GM04503 (cell line): ENCODE measurements around the gene SELL.
"Not testable (repeated sequence)": the region's sequence is repeated elsewhere in the genome, so short reads cannot be mapped to it uniquely, and the experiment has no call there.

Experiments
- DNase-seq: peaks from one replicate; pipeline ENCODE4 v3.0.0-alpha.2; 2012; ENCODE audit warnings: low read depth

SELL gene

DNA sequence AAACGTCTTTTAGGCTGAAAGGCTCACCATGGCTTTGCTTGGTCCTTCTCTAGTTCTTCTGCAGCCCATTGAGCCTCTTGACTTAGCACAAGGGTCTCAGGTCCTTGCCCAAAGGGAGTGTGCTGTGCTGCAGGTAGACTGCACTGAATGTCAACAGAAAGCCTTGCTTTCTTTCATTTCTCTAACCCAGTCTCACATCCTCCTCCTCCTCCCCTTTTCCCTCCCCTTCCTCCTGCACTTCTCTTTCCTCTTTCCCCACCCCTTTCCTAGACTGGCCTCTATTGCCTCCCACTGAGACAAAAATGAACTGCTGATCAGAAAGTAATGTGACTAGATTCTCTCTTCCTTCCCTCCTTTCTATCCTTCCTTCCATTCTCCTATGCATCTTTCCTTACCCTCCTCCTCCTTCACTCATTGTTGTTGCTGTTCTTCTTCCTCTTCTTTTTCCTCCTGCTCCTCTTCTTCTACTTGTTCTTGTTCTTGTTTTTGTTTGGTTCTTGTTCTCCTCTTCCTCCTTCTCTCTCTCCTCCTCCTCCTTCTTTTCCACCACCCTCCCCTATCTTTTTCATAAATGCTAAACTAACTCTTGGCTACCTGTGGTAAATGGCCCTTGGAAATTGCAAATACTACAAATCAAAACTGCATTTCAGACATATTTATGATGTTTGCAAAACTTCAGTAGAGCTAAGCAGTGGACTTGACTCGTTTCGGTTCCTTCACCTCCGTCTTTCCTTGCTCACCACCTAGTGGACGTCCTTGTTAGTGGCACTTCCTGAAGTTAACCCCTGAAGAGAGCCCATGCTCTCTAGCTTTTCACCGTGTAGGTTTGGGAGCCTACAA, at the start of gene SELL:
Gene SELL, minus strand, starts transcription at position 152 of the 840 bp plus-strand sequence. Its CDS starts 122 bp downstream, at position 30.
- DNase-seq = peak; percentile 18

DNA sequence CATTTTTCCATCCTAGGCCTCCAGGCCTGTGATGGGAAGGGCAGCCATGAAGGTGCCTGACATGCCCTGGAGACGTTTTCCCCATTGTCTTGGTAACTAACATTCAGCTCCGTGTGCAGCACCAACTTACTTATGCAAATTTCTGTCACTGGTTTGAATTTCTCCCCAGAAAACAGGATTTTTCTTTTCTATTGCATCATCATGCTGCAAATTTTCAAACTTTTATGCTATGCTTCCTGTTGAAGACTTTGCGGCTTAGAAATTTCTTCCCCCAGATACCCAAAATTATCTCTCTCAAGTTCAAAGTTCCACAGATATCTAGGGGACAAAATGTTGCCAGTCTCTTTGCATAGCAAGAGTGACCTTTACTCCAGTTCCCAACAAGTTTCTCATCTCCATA, 47.6 kb upstream of the SELL start:
- DNase-seq = no peak

DNA sequence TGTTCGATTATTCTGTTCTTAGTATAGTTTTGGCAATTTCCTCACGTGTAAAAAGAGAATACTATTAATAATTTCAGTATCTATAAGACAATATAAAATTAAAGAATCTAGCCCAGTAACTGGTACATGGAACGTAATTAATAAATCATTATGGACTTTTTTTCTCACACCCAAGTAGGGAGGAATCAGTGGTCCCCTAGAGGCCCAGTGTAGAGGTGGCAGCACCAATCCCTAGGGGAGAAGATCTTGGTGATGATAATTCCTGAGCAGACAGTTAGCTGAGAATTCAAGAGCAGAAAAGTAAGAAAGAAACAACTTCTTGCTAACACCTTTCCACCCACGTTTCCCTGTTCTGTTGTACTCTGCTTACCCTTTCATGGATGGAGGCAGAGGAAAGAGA, 42.1 kb upstream of the SELL start:
- DNase-seq = no peak

DNA sequence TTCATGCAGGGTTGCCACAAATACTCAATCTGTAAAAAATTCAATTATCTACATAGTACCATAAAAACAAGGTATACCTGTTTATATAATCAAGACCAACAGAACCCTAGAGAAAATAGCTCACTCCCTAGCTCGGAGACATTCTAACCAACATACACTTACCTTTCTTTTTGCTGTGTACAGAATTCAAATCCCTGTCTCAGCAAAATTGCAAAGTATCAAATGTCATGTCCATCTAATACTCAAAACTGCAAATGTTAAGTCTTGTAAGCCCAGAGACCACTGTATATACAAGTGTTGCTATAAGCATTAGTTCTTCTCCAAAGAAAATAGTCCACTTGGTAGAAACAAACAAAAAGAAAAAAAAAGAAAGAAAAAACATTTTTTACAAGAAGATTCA, 38.6 kb upstream of the SELL start:
- no peak for DNase-seq

DNA sequence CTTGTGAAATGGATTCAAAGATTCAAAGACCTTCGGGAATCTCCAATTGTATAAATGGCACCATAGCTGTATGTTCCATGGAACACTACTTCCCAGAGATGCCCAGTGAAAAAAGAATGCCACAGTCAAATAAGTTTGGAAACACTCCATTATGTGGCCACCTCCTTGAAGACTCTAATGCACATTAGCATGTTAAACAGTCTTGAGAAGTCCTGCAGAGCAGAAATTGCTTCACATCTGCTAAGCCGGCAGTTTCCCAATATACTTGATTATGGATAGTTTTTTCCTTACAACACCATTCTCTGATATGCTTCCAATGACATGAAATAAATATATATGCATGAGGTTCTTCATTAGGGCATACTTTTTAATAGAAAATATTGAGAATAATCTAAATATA, 35.1 kb upstream of the SELL start:
- DNase-seq = no peak

DNA sequence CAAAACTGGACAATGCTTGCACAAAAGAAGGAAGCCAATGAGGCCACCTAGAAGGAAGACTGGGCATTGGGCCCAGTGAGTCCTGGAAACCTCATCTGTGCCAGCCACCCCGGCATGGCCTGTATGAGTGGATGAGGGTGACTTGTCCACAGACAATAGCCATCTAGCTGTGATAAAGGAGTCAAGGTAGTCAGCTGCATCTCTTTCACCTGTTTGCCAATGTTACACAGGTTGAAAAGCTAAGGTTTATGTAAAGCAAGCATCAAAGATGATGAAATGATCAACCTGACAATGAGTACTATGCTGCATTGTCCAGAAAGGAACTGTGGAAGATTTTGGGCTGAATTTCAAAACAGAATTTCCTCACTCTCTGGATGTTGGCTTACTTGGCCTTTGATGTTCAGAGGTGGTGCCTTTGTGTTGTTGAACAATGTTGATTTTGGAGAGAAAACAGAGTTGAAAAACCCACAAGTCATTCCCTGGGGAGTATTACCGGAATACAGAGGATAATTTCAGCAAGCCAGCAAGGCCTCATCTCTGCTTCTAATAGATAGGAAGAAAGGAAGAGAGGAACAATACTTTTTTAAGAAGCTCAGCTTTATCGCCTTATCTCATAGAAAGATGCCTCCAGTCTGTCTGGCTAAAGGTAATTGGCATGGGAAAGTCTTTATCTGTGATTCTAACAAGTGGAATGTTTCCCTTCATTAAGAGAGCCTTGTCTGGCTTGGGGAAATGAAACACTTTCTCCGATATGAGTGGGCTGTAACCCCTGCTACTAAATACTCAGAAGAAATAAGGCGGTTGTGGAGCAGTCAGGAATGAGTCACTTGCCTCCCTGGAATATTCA, 33.8 kb upstream of the SELL start:
- DNase-seq = no peak

DNA sequence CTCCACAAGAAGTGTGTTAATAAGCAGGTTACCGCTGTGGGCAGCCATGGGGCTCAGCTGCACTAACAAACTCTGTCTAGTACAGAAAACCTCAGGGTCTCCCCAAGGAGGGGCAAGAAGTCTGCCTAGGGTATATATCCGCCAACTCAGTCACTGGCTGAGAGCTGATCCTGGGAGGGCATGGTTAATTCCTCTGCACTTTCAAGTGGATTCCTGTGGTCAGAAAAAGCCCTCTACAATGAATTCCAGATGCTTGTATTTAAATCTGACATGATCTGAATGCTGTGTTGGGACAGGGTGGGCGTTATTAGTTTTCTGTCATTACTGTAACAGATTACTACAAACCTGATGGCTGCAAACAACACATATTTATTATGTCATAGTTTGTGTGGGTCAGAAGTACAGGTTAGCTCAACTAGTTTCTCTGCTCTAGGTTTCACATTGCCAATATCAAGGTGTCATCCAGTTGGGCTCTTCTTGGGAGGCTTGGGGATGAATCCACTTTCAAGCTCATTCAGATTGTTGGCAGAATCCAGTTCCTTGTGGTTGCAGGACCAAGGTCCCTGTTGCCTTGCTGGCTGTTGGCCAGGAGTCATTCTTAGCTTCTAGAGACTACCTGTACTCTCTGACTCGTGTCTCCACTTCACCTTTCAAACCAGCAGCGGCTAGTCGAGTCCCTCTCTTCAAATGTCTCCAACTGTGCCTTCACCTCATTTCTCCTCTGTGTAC, 30.4 kb upstream of the SELL start:
- DNase-seq = peak; percentile 16

DNA sequence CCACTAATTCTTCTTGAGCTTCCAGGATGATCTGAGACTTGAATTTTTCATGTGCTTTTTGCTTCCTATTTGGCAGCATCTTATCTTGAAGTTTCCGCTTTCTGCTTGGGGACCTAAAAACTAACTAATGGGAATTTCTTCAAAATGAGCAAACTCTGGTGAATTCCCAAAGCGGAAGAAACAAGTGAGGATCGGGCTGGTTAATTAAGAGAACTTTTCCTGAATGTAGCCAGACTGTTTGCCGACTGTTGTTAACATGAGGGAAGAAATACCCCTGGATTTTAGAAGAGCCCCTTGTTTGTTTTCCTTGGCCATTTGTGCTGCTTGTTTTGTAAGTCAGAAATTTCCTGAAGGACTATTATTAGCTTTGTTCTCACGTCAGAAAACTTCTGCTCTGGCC, 28.6 kb upstream of the SELL start:
- no peak for DNase-seq

DNA sequence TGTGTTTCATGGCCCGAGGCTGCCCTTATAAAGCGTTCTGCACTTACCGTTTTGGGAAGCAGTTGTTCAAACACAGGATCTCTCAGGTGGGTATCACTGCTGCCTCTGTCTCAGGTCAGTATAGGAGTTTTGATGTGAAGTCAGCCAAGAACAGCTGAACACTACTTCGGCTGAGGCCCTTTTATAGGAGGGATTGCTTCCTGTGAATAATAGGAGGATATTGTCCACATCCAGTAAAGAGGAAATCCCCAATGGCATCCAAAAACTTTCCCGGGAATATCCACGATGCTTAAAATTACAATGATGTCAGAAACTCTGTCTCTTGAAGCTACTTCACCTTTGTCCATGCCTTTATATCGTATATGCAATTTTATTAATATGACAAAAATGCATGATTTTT, 22.5 kb upstream of the SELL start, which contains the start of gene SELE:
Gene SELE, minus strand, starts transcription at position 156 of the 400 bp plus-strand sequence. CDS start 467 bp downstream, outside the sequence.
- no peak for DNase-seq

DNA sequence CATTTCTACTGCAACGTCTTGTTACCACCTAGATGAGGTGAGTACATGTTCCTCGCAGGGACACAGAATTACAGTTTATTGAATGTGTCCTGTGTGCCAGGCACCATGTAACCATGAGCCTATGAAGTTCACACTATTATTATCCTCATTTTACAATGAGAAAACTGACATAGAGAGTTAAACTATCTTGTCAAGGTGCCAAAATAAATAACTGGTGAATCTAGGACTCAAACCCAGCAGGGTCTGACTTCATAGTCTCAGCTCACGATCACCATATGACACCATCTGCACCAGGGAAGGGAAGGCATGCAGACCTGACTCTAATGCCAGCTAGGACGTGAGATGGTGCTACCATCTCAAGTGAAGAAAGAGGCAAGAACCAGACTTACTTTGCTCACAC, 20.0 kb upstream of the SELL start:
- DNase-seq = no peak

DNA sequence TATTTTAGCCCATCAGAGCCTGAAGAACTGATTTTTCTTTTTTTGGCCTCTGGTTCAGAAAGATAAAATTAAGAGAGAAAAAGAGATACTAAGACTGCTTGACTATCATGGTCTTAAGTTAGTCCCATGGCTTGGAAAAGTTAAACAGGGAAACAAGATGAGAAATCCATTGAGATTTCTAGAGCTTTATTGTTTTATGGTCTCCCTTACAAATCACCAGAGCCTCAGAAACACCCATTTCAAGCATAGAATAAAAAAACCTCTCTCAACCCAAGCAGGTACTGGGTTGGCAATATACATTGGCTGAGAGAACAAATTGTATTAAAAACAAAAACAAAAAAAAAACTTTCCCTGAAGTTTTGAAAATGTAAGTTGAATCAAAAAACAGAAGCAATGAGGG, 18.6 kb upstream of the SELL start:
- no peak for DNase-seq

DNA sequence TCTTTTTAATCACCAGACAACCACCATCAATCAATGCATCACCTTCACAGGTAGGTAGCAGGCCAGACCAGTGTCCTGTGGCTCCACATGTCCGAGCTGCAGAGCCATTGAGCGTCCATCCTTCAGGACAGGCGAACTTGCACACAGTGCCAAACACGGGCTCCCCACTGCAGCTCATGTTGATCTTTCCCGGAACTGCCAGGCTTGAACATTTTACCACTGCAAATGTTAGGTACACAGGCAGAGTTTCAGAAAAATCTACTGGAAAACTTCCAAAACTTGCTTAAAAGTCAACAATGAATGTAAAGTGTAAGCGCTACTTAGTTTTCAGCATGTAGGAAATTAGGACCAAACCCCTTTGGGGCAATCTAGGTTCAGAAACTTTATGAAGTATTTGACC, 15.9 kb upstream of the SELL start:
- DNase-seq = no peak

DNA sequence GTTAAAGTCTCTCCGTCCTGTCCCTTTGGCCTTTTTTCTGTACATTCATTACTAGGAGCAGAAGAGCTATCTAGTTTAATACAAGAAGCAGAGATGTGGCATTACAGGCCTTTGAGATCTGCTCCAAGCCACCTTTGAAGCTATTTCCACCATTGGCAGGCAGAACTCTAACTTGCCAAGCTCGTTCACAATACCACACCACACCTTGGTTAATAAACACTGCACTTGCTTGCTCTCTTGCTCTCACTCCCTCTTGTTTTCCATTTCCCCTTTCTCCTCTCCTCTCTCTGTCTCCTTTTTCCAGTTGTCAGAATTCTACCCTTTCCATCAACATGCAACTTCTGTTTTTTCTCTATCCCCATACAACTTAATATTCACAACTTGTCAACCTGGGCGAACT, 15.4 kb upstream of the SELL start:
- DNase-seq = no peak

DNA sequence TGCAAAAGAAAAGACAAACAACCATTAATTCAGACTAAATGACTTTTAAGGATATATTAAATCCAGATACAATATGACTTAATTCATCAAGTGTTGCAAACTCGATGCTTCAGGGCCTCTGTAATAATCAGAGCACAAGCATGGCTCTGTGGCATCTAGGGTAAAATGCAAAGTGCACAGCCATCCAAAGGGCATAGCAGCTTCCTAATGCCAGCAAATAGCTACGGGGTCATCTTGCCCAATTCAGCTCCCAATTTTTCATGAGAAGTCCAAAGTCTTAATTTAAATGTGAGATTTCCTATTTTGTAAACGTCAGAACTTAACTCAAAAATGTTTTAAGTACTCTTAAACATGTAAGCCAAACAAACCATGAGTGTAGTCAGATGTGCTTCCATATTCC, 14.5 kb upstream of the SELL start:
- no peak for DNase-seq

DNA sequence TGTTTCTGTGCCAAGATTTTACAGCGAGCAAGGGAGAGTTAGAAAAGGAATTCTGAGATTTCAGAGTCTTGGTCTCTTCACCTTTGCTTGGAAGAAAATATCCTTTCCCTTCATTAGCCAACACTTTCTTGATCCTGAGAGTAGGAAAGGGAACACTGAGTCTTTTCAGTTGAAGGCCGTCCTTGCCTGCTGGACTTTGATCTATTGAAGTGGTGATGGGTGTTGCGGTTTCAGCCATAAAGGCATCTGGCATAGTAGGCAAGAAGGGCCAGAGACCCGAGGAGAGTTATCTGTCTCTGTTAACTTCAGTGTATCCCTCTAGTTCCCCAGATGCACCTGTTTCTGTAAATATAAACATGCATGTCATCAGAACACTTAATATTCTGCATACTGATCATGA, 12.7 kb upstream of the SELL start:
- no peak for DNase-seq

DNA sequence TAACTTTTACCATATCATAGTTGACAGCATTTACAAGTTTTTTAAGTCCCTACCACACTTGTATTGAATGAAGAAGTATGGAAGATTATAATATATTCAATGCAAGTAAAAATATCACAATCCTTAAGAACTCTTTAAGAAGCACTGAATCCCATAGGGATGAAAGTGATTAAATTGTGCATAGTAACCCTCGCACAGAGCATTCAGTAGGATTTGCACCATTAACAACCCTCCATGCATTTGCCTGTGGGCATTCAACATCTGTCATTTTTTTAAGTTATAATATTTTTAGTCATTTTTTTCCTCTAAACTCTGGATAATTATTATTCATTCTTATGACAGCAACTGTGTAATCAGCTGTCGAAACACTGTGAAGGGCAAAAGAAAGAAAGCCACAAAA, 12.3 kb upstream of the SELL start:
- DNase-seq = no peak

DNA sequence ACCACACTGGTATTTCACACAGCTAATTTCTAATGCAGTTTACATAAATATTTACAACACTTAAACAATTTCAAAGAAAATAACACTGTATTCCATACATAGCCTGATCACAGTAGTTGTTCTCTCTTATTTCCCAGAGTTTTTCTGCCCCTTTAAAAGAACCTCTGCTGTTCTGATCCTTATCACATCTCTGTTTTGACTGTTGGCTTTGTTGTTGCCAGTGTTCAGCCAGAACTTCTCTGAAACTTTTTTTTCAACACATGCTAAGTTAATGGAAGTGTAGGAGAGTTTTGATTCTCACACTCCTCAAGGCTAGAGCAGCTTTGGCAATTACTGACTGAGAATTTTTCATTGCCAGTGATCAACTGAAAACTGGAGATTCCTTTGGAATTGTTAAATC, 11.4 kb upstream of the SELL start:
- no peak for DNase-seq

DNA sequence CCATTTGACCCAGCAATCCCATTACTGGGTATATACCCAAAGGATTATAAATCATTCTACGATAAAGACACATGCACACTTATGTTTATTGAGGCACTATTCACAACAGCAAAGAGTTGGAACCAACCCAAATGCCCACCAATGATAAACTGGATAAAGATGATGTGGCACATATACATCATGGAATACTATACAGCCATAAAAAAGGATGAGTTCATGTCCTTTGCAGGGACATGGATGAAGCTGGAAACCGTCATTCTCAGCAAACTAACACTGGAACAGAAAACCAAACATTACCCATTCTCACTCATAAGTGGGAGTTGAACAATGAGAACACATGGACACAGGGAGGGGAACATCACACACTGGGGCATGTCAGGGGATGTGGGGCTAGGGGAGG, 3.7 kb upstream of the SELL start:
- DNase-seq = not testable (repeated sequence)

DNA sequence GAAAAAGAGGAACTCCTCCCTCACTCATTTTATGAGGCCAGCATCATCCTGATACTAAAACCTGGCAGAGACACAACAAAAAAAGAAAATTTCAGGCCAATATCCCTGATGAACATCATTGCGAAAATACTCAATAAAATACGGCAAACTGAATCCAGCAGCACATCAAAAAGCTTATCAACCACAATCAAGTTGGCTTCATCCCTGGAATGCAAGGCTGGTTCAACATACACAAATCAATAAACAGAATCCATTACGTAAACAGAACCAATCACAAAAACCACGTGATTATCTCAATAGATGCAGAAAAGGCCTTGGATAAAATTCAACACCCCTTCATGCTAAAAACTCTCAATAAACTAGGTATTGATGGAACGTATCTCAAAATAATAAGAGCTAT, 1.7 kb upstream of the SELL start:
- DNase-seq = not testable (repeated sequence)

DNA sequence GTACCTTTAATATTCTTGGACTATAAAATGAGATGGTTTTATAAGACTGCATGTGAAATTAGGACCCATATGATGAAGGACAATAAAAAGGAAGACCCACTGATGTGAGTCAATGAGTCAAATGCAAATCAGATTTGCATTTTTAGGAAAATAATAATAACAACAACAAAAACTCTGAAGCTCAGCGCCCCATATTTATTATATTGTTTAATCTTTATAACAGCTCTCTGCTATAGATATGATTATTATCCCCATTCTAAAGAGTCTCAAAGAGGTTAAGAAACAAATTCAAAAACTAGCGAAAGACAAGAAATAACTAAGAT, 850 bp upstream of the SELL start:
- no peak for DNase-seq

DNA sequence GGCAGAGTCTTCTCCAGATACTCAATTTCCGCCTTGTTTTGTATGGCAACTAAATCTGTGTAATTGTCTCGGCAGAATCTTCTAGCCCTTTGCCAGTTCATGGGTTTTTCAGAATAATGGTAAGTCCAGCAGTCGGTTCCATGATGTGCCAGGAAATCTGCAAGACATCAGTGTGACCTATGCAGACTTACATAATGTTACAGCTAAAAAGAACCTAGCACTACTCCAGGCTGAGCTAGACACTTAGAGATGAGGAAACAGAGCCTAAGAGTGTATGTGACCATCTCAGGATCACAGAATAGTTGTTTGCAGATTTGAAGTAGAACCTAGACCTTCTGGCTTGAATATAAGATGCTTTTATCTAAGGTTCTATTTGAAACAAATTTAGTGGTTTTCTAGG, 2.8 kb downstream of the SELL start:
- no peak for DNase-seq

DNA sequence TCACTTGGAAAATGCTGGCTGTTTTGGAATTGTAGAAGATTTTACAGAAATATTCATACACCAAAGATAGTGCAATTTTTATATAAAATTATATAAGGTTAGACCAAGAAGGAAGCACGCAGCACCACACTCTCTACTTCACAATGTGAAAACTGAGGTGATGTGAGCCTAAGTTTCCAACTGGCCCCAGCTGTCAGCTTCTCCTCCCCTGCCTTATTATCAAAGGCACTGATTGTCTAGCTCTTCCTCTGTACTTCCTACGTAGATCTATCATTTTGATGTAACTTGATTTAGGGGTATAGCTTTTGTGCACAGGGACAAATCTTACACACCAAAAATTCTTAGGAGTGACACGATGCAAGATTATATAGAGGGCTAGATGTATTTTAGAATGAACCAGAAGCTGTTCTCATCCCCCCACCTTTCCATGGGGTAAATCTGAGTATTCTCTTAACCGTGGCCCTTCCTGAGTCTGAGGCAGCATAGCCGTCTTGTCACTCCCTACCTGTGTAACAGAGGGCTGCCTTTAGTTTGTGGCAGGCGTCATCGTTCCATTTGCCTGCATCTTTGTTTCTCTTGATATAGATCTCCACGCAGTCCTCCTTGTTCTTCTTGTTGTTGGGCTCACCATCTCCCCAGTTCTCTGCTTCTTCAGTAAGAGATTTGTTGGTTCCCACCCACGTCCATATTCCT, 3.4 kb downstream of the SELL start:
- DNase-seq = no peak
